Stimulated activated CD8-positive, alpha-beta memory T cell treated with anti-CD3 and anti-CD28 coated beads, Interleukin-7, amount 100 ng/mL, for 24 hours (primary cell): ENCODE measurements around the gene SIMC1.

Experiments
- DNase-seq: peaks from one replicate; pipeline ENCODE4 v3.0.0-alpha.2; 2020; ENCODE audit warnings: low read depth

SIMC1 gene

GRCh38 chr5:176317534-176318374 is 79.5 kb downstream of the SIMC1 start:
- DNase-seq = no peak

- DNase-seq = no peak
These were observed 81.8 kb downstream of the SIMC1 start for GRCh38 chr5:176319827-176320554.

- no peak for DNase-seq
These were observed 82.4 kb downstream of the SIMC1 start for GRCh38 chr5:176320577-176320976.

- DNase-seq = no peak
These were observed 96.0 kb downstream of the SIMC1 start for GRCh38 chr5:176334031-176334770.

GRCh38 chr5:176337913-176338312 is 99.7 kb downstream of the SIMC1 start:
- no peak for DNase-seq

- DNase-seq = no peak
These were observed 101.1 kb downstream of the SIMC1 start for GRCh38 chr5:176339304-176339703.

GRCh38 chr5:176341325-176342157 is 103.3 kb downstream of the SIMC1 start:
- DNase-seq = no peak

- DNase-seq = no peak
These were observed 103.9 kb downstream of the SIMC1 start for GRCh38 chr5:176342158-176342483.

- no peak for DNase-seq
These were observed 104.7 kb downstream of the SIMC1 start for GRCh38 chr5:176342766-176343458.

GRCh38 chr5:176350416-176350815 is 112.2 kb downstream of the SIMC1 start:
- no peak for DNase-seq

GRCh38 chr5:176352116-176352878 is 114.1 kb downstream of the SIMC1 start:
- no peak for DNase-seq

- no peak for DNase-seq
These were observed 115.3 kb downstream of the SIMC1 start for GRCh38 chr5:176353533-176353932.

GRCh38 chr5:176355400-176356178 is 117.4 kb downstream of the SIMC1 start:
- DNase-seq = no peak

- no peak for DNase-seq
These were observed 117.9 kb downstream of the SIMC1 start for GRCh38 chr5:176356179-176356566.

- no peak for DNase-seq
These were observed 121.4 kb downstream of the SIMC1 start for GRCh38 chr5:176359658-176360057.

GRCh38 chr5:176360894-176361436 is 122.7 kb downstream of the SIMC1 start:
- no peak for DNase-seq

GRCh38 chr5:176361437-176362232 is 123.4 kb downstream of the SIMC1 start, which contains the start of gene KIAA1191:
TSS of gene KIAA1191 (minus strand) at chr5:176361764. CDS start at chr5:176359508, 2,256 bp downstream.
- peak; percentile 79 for DNase-seq

GRCh38 chr5:176362233-176362490 is 123.9 kb downstream of the SIMC1 start:
- DNase-seq = no peak
